ENCODE results near the gene TOMM6.

DNA sequence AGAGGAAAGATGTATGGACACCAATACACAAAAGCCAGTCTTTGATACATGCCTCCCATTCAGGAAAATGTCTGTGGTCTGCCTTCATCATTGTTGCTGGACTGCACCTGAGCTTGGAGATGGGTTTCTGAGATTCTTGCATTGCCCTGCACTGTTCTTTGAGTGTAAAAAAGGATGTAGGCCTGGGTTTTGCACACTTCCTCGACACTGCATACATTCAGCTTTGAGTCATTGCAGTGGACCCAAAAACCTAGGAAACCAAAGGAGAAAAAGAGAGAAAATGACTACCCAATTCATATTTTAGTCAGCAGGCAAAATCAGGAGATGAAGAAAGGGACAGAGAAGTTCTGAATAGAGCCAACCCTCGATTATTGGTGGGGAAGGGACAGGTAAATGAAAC lies 9.0 kb downstream of the TOMM6 start:
- no peak for TF ChIP-seq CTCF (IDR thresholded peaks at IDR 0.05)
- no peak for TF ChIP-seq POLR2AphosphoS5 (IDR thresholded peaks at IDR 0.05; ENCODE audit: low read depth, low read length)
- TF ChIP-seq, protein P1, sequence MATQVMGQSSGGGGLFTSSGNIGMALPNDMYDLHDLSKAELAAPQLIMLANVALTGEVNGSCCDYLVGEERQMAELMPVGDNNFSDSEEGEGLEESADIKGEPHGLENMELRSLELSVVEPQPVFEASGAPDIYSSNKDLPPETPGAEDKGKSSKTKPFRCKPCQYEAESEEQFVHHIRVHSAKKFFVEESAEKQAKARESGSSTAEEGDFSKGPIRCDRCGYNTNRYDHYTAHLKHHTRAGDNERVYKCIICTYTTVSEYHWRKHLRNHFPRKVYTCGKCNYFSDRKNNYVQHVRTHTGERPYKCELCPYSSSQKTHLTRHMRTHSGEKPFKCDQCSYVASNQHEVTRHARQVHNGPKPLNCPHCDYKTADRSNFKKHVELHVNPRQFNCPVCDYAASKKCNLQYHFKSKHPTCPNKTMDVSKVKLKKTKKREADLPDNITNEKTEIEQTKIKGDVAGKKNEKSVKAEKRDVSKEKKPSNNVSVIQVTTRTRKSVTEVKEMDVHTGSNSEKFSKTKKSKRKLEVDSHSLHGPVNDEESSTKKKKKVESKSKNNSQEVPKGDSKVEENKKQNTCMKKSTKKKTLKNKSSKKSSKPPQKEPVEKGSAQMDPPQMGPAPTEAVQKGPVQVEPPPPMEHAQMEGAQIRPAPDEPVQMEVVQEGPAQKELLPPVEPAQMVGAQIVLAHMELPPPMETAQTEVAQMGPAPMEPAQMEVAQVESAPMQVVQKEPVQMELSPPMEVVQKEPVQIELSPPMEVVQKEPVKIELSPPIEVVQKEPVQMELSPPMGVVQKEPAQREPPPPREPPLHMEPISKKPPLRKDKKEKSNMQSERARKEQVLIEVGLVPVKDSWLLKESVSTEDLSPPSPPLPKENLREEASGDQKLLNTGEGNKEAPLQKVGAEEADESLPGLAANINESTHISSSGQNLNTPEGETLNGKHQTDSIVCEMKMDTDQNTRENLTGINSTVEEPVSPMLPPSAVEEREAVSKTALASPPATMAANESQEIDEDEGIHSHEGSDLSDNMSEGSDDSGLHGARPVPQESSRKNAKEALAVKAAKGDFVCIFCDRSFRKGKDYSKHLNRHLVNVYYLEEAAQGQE (IDR thresholded peaks at IDR 0.05; ENCODE audit: insufficient read depth in 1 of 2, low read depth in 2 of 2, low read length in 1 of 2): no peak
- TF ChIP-seq TCF7L2 (IDR thresholded peaks at IDR 0.05; ENCODE audit: low read depth, low read length): no peak
- no peak for TF ChIP-seq SIN3A (IDR thresholded peaks at IDR 0.05; ENCODE audit: borderline replicate concordance, insufficient read depth, low read depth, low read length)
